GM21619 (cell line): ENCODE results near the gene PPP1R3D.
"Not testable (repeated sequence)": the region's sequence is repeated elsewhere in the genome, so short reads cannot be mapped to it uniquely, and the experiment has no call there.

Experiments used
- ATAC-seq: cut with Tn5 transposase; IDR thresholded peaks from one replicate; pipeline ENCODE4 v1.9.1; 2021; ENCODE audit not compliant: unreplicated experiment

Gene PPP1R3D

GRCh38 chr20:59940129-59940955 is at the start of gene PPP1R3D, which contains the start of gene FAM217B:
Gene PPP1R3D (minus strand): TSS chr20:59940305. CDS start chr20:59939931, 374 bp downstream.
Gene FAM217B (plus strand): TSS chr20:59940389. CDS start chr20:59943944, 3,555 bp downstream.
- peak; percentile 92 for ATAC-seq

- ATAC-seq: no peak
Observed at GRCh38 chr20:59988141-59988540, 48.0 kb upstream of the PPP1R3D start.

GRCh38 chr20:59987135-59987534 is 47.0 kb upstream of the PPP1R3D start:
- no peak for ATAC-seq

- no peak for ATAC-seq
Observed at GRCh38 chr20:59985864-59986263, 45.8 kb upstream of the PPP1R3D start.

GRCh38 chr20:59985164-59985563 is 45.1 kb upstream of the PPP1R3D start:
- ATAC-seq: no peak

GRCh38 chr20:59984541-59984940 is 44.4 kb upstream of the PPP1R3D start:
- no peak for ATAC-seq

- no peak for ATAC-seq
Observed at GRCh38 chr20:59983076-59983475, 43.0 kb upstream of the PPP1R3D start.

- ATAC-seq: no peak
Observed at GRCh38 chr20:59977086-59977485, 37.0 kb upstream of the PPP1R3D start.

- no peak for ATAC-seq
Observed at GRCh38 chr20:59976156-59976782, 36.2 kb upstream of the PPP1R3D start.

GRCh38 chr20:59972037-59972801 is 32.1 kb upstream of the PPP1R3D start:
- no peak for ATAC-seq

- ATAC-seq: no peak
Observed at GRCh38 chr20:59971428-59971827, 31.3 kb upstream of the PPP1R3D start.

GRCh38 chr20:59966428-59966827 is 26.3 kb upstream of the PPP1R3D start:
- ATAC-seq: no peak

GRCh38 chr20:59962155-59962554 is 22.1 kb upstream of the PPP1R3D start:
- no peak for ATAC-seq

GRCh38 chr20:59961423-59961822 is 21.3 kb upstream of the PPP1R3D start:
- no peak for ATAC-seq

GRCh38 chr20:59958626-59959025 is 18.5 kb upstream of the PPP1R3D start:
- ATAC-seq: no peak

GRCh38 chr20:59958123-59958522 is 18.0 kb upstream of the PPP1R3D start, which contains the start of gene CDH26:
Gene CDH26 (plus strand): TSS chr20:59958423. CDS start chr20:59958727, 304 bp downstream.
- no peak for ATAC-seq

- ATAC-seq: not testable (repeated sequence)
Observed at GRCh38 chr20:59957568-59957967, 17.5 kb upstream of the PPP1R3D start.

GRCh38 chr20:59955131-59955796 is 15.2 kb upstream of the PPP1R3D start:
- no peak for ATAC-seq

- no peak for ATAC-seq
Observed at GRCh38 chr20:59954718-59955117, 14.6 kb upstream of the PPP1R3D start.

- no peak for ATAC-seq
Observed at GRCh38 chr20:59949911-59950310, 9.8 kb upstream of the PPP1R3D start.
